GM18499 (cell line): Measurements from ENCODE around the gene WLS.

ENCODE experiments used
- ATAC-seq: cut with Tn5 transposase; IDR thresholded peaks from one replicate; pipeline ENCODE4 v1.9.1; 2021; ENCODE audit warnings: moderate number of reproducible peaks; ENCODE audit not compliant: insufficient read depth, unreplicated experiment

WLS gene

GRCh38 chr1:68111519-68112436 is 120.5 kb downstream of the WLS start:
- no peak for ATAC-seq

- no peak for ATAC-seq
These were observed 124.6 kb downstream of the WLS start for GRCh38 chr1:68107771-68108170.

DNA sequence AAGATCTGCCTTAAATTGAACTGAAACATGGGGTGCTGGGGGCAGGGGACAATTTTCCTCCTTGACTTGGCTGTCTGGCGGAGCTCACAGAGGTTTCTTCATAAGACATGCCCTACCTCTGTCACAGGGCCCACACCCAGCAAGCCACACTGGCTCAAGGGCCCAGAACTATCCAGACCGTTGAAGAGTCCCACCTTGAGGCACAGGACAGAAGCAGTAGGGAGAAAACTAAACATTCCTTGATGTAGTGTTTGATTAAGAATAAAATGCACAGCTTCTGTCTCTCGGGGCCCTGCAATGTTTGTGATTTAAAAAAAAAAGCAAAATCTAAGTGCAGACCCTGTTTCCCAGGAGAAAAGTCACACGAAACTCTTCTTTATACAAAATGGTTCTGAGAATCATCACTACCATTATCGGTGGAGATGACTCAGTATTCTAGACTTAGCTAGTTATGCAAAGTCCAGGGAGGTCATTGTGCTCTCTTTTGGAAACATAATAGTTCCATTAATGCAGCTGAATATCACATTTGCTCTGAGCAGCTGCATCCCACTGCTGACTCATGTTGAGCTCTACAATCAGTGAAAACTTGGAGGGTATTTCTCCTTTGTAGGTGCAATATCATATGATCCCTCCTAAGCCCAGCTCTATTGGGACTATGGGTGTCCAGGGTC is 128.3 kb downstream of the WLS start:
- ATAC-seq: no peak

- ATAC-seq: no peak
These were observed 129.2 kb downstream of the WLS start for GRCh38 chr1:68103011-68103545.

DNA sequence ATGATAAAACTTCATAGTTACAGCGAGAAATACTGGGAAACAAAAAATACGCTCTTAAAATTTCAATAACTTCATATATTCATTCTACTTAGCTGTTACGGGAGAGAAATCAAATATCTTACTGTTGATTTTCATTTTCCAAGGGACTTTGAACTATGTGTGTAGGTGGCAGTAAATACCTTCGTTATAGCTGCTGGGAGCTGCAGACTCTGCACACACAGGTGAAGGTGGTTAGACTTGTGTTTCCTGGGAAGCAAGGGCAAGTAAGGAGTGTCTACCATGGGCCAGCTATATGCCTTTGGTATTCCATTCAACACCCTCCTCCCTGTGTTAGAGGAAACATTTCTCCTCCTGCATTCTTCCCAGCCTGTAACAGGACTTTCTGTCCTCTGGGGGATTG is 130.5 kb downstream of the WLS start:
- ATAC-seq: no peak

DNA sequence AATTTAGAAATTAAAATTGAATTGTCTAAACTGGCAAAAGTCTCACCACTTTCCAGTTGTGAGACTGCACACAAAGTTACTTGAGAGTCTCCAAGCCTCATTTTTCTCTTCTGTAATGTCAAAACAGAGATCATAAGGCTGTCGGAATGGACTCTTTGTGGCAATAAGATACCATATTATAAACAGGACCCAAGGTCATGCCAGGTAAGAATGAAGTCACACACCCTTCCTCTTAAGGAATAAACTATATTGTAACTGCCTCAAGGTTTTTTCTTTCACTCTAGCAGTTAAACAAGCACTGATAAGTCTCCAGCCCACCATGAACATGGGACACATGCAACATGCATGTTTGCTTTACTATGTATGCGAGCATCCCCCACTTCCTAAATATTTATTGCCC is 131.8 kb downstream of the WLS start:
- ATAC-seq: no peak

- no peak for ATAC-seq
These were observed 138.6 kb downstream of the WLS start for GRCh38 chr1:68093737-68094136.

DNA sequence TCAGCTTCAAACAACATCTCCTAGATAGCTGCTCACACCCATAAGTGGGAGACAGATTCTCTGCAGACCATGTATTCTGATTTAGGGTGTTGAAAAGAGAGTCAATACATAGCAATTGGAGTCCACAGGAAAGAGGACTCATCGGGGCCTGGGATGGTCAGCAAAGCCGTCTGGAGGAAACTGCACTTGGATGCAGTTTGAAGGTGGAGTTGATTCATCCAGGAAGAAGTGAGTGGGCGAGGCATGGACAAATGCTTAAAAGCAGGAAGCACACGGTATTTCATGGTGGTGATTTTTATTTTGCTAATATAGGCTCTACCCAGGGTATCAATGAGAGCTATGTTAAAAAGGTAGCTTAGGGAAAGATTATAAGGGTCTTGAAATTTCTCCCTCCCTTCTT is 145.1 kb downstream of the WLS start:
- no peak for ATAC-seq

DNA sequence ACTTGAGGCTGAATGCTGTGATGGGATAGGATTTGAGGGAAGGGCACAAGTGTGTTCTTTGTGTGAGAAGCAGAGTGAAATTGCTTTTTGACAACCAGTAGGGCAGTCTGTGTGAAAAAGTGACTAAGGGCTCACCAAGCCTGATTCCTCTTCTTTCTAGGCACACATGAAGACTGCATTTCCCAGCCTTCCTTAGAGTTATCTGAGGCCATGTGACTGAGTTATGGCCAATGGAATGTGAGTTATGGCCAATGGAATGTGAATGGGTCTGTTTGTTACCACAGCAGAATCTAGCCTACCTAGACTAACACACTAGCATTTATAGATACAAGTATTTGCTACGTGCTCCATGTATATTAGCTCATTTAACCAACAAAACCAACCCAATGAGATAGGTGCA is 146.6 kb downstream of the WLS start:
- no peak for ATAC-seq

GRCh38 chr1:68083686-68084085 is 148.6 kb downstream of the WLS start:
- no peak for ATAC-seq

DNA sequence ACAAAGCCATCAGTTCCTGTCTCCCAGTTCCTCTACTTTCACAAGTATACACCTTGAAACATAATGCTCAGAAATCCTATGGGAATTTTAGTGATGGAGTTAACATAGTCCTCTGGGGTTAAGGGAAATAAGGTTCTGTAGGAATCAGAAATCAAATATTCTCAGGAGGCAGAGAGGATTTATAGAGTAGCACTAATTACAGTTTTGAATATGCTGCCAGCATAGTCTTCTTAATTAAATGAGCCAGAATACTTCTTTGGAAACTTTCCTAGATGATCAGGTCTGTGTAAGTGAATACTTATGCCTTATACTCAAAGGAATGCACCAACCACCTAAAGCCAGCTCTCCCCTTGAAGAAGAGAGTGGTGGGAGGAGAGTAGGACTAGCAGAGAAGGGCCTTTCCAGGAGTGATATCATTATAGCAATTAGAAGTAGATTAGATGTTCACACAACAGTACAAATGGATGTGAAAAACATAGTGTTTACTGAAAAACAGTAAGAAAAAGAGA is 150.5 kb downstream of the WLS start:
- no peak for ATAC-seq

GRCh38 chr1:68078647-68079046 is 153.7 kb downstream of the WLS start:
- no peak for ATAC-seq
